HepG2 (cell line): Measurements from ENCODE around the gene PDZD7. TPM values are rescaled to one million over a fixed set of nuclear protein-coding genes. Genes with fewer than 3 reads are reported as not detected.
A peak's percentile ranks its signal among the peaks of the same experiment; 100 is the strongest.

Experiments
- ARID5B ChIP-seq: IDR thresholded peaks from 2 replicates; pipeline ENCODE4 v1.4.0; 2020; ENCODE audit warnings: mild to moderate bottlenecking, missing genetic modification reagents
- ATF5 ChIP-seq: sonication (generic); formaldehyde crosslinking; IDR thresholded peaks from 2 replicates; pipeline ENCODE4 v1.4.0; 2020; ENCODE audit warnings: mild to moderate bottlenecking, low read depth, missing genetic modification reagents
- EEA1 ChIP-seq: sonication (generic); formaldehyde crosslinking; IDR thresholded peaks from 2 replicates; pipeline ENCODE4 v1.5.1; 2020; ENCODE audit warnings: mild to moderate bottlenecking, missing genetic modification reagents, borderline replicate concordance
- ELF4 ChIP-seq: sonication (generic); formaldehyde crosslinking; IDR thresholded peaks from 2 replicates; pipeline ENCODE4 v1.5.0; 2020; ENCODE audit warnings: missing genetic modification reagents, mild to moderate bottlenecking, moderate library complexity, borderline replicate concordance
- GRHL1 ChIP-seq: sonication (generic); formaldehyde crosslinking; conservative IDR thresholded peaks from 2 replicates; pipeline ENCODE4 v1.8.0; 2022; ENCODE audit warnings: missing genetic modification reagents
- HOXA3 ChIP-seq: sonication (generic); formaldehyde crosslinking; IDR thresholded peaks from 2 replicates; pipeline ENCODE4 v1.5.0; 2020; ENCODE audit warnings: missing genetic modification reagents
- MAX ChIP-seq: IDR thresholded peaks from 2 replicates; pipeline ENCODE4 v1.6.1; 2012; ENCODE audit warnings: inconsistent platforms
- MTERF4 ChIP-seq: sonication (generic); formaldehyde crosslinking; IDR thresholded peaks from 2 replicates; pipeline ENCODE4 v1.8.0; 2023; ENCODE audit warnings: mild to moderate bottlenecking, missing genetic modification reagents
- PPARG ChIP-seq: conservative IDR thresholded peaks from 2 replicates; pipeline ENCODE4 v1.6.1; 2016; ENCODE audit warnings: missing biosample characterization, missing genetic modification reagents
- THAP9 ChIP-seq: sonication (generic); formaldehyde crosslinking; IDR thresholded peaks from 2 replicates; pipeline ENCODE4; 2020; ENCODE audit warnings: missing genetic modification reagents, mild to moderate bottlenecking, borderline replicate concordance
- ZBTB26 ChIP-seq: IDR thresholded peaks from 2 replicates; pipeline ENCODE4 v1.6.1; 2016; ENCODE audit warnings: missing compliant biosample characterization, missing genetic modification reagents, borderline replicate concordance
- ZFP41 ChIP-seq: sonication (generic); formaldehyde crosslinking; IDR thresholded peaks from 2 replicates; pipeline ENCODE4 v1.4.0; 2020; ENCODE audit warnings: mild to moderate bottlenecking, missing genetic modification reagents, borderline replicate concordance
- ZNF343 ChIP-seq: sonication (generic); formaldehyde crosslinking; IDR thresholded peaks from 2 replicates; pipeline ENCODE4 v1.4.0; 2020; ENCODE audit warnings: mild to moderate bottlenecking, missing genetic modification reagents
- ZNF558 ChIP-seq: sonication (generic); formaldehyde crosslinking; IDR thresholded peaks from 2 replicates; pipeline ENCODE4 v1.9.0; 2022; ENCODE audit warnings: mild to moderate bottlenecking, missing genetic modification reagents, borderline replicate concordance
- ZNF737 ChIP-seq: sonication (generic); formaldehyde crosslinking; IDR thresholded peaks from 2 replicates; pipeline ENCODE4 v1.5.0; 2020; ENCODE audit warnings: missing genetic modification reagents, mild to moderate bottlenecking, borderline replicate concordance
- polyA plus RNA-seq, 8 experiments: library from polyadenylated mRNA; depleted of rRNA in 3 of 8; stranded (reverse) in 7 of 8; unstranded in 1 of 8; fragments of >200 nt; fragmentation: Illumina TruSeq in 4 of 8; extraction: Trizol in 4 of 8; gene quantifications; 2 replicates each; pipeline versions ENCODE4 v1.2.1 to v1.2.3, GENCODE V29; 2011 to 2016; ENCODE audit warnings: low read depth in 4 of 8, missing spikeins in 1 of 8, mixed read lengths in 1 of 8; ENCODE audit not compliant: insufficient read depth in 1 of 8
- total RNA-seq, 5 experiments: library from RNA; depleted of rRNA; stranded (reverse); fragments of >200 nt; fragmentation: Illumina TruSeq; extraction: Trizol; gene quantifications; 2 replicates each; pipeline ENCODE4 v1.2.3, GENCODE V29; 2016; ENCODE audit warnings: low read depth in 1 of 5

Gene PDZD7
- total and polyA plus RNA-seq, 2 of the 13 experiments (the other 11 are each of a cell fraction or from before 2014, with no cell fraction given), result 0.58 to 0.73 TPM

- TF ChIP-seq ATF5 (CRISPR knock-in tag) (no peak), MAX (peak; percentile 88), EEA1 (CRISPR knock-in tag) (no peak), MTERF4 (CRISPR knock-in tag) (peak; percentile 79; the same call in 1 of the 2 replicates), ZNF558 (CRISPR knock-in tag) (peak; percentile 90), GRHL1 (no peak), THAP9 (peak; percentile 55; the same call in 1 of the 2 replicates), PPARG (CRISPR knock-in tag) (peak; percentile 59; the same call in 1 of the 2 replicates), ZNF737 (0 out of 2 replicates have a peak, but pooled peaks have one; percentile 55), ZBTB26 (CRISPR knock-in tag) (peak; percentile 73), HOXA3 (CRISPR knock-in tag) (peak; percentile 26; the same call in 1 of the 2 replicates), ARID5B (peak; percentile 31; the same call in 1 of the 2 replicates), ELF4 (CRISPR knock-in tag) (no peak), ZFP41 (0 out of 2 replicates have a peak, but pooled peaks have one; percentile 93), ZNF343 (no peak; the same call in 1 of the 2 replicates)
Observed at GRCh38 chr10:101018600-101019439, 12.1 kb downstream of the PDZD7 start (continued).
